Gastroesophageal sphincter (tissue), 3 donors: ENCODE results near the gene CEACAM20.

Experiments used
- CTCF ChIP-seq, 4 experiments: fragments of 200-600 bp in 2 of 4; fragments of 450-650 bp in 2 of 4; sonication (generic) in 1 of 4; IDR thresholded peaks; one replicate each; pipeline ENCODE4 v1.5.1; 2017 to 2019; ENCODE audit warnings: antibody characterized with exemption in 4 of 4, mild to moderate bottlenecking in 2 of 4, moderate library complexity in 2 of 4
- EP300 ChIP-seq: sonication (generic); formaldehyde crosslinking; IDR thresholded peaks from one replicate; pipeline ENCODE4 v1.6.1; 2017; ENCODE audit warnings: antibody characterized with exemption, mild to moderate bottlenecking
- POLR2A ChIP-seq, 2 donors: fragments of 450-650 bp; IDR thresholded peaks; one replicate each; pipeline ENCODE4 v1.6.1; 2017; ENCODE audit warnings: antibody characterized with exemption in 2 of 2, mild to moderate bottlenecking in 2 of 2, moderate library complexity in 1 of 2
- POLR2AphosphoS5 ChIP-seq: sonication (generic); formaldehyde crosslinking; IDR thresholded peaks from one replicate; pipeline ENCODE4 v1.6.1; 2017; ENCODE audit warnings: antibody characterized with exemption

- TF ChIP-seq POLR2AphosphoS5 (no peak), CTCF (IDR thresholded peaks at IDR 0.05) (no peak), POLR2A (IDR thresholded peaks at IDR 0.05) (no peak), EP300 (no peak)
These were observed 44.2 kb upstream of the CEACAM20 start for GRCh38 chr19:44573627-44574026.
